OCI-LY7 (cell line): Measurements from ENCODE around the gene KRT80. TPM values are rescaled to one million over a fixed set of nuclear protein-coding genes. Genes with fewer than 3 reads are reported as not detected.

Source experiments
- BruUV-seq: library from RNA; stranded (reverse); fragments of 400-500 nt; replicated peaks from 2 replicates; lab custom pipeline; 2021; lab: Mats Ljungman, UMichigan
- CTCF ChIA-PET: fragments of 300-600 bp; sonication (Branson Sonifier 250); formaldehyde crosslinking; loops from one replicate; lab custom pipeline; 2022; ENCODE audit warnings: antibody characterized with exemption; ENCODE audit not compliant: unreplicated experiment; lab: Charles Lee
- POLR2A ChIA-PET: fragments of 300-600 bp; sonication (Branson Sonifier 250); formaldehyde crosslinking; loops from one replicate; lab custom pipeline; 2022; ENCODE audit warnings: antibody characterized with exemption; lab: Charles Lee
- DNase-seq: peaks from one replicate; pipeline ENCODE4 v3.0.0-alpha.2; 2015; ENCODE audit warnings: low spot score
- H2AFZ ChIP-seq: fragments of 200-600 bp; sonication (generic), shearing (Covaris generic); 2 replicates; pipeline ENCODE4 v1.6.1; 2014; ENCODE audit warnings: mild to moderate bottlenecking, antibody characterized with exemption, low read length, moderate library complexity
- H3K27ac ChIP-seq: fragments of 200-600 bp; sonication (generic); 2 replicates; pipeline ENCODE4 v1.5.1; 2014; ENCODE audit warnings: mixed run types, low read depth, mild to moderate bottlenecking, moderate library complexity, low read length, inconsistent platforms; ENCODE audit not compliant: poor library complexity, severe bottlenecking
- H3K36me3 ChIP-seq: fragments of 200-600 bp; sonication (generic); 2 replicates; pipeline ENCODE4 v1.6.1; 2014; ENCODE audit warnings: mild to moderate bottlenecking, antibody characterized with exemption, low read length, moderate library complexity, mixed read lengths; ENCODE audit not compliant: insufficient read depth
- H3K4me1 ChIP-seq: fragments of 200-600 bp; sonication (generic); 2 replicates; pipeline ENCODE4 v1.5.1; 2014; ENCODE audit warnings: mild to moderate bottlenecking, low read length; ENCODE audit not compliant: insufficient read depth, poor library complexity, severe bottlenecking
- H3K4me2 ChIP-seq: fragments of 200-600 bp; sonication (generic); 2 replicates; pipeline ENCODE4 v1.6.1; 2014; ENCODE audit warnings: mild to moderate bottlenecking, low read length
- H3K4me3 ChIP-seq: fragments of 200-600 bp; sonication (generic); 2 replicates; pipeline ENCODE4 v1.5.1; 2014; ENCODE audit warnings: mild to moderate bottlenecking, low read depth, low read length; ENCODE audit not compliant: poor library complexity, severe bottlenecking
- H3K79me2 ChIP-seq: fragments of 200-600 bp; sonication (generic); 2 replicates; pipeline ENCODE4 v1.6.1; 2016; ENCODE audit warnings: low read depth, mild to moderate bottlenecking, low read length, moderate library complexity, mixed read lengths; ENCODE audit not compliant: insufficient read depth
- H3K9me2 ChIP-seq: fragments of 200-600 bp; sonication (generic); 2 replicates; pipeline ENCODE4 v1.6.1; 2016; ENCODE audit warnings: mild to moderate bottlenecking, low read length, mixed read lengths; ENCODE audit not compliant: insufficient read depth
- H3K9me3 ChIP-seq: fragments of 200-600 bp; sonication (generic); 2 replicates; pipeline ENCODE4 v1.6.1; 2014; ENCODE audit warnings: mild to moderate bottlenecking, mixed run types, low read length, mixed read lengths
- H4K20me1 ChIP-seq: fragments of 200-600 bp; sonication (generic); 2 replicates; pipeline ENCODE4 v1.6.1; 2014; ENCODE audit warnings: mild to moderate bottlenecking, antibody characterized with exemption, low read length, moderate library complexity, mixed read lengths; ENCODE audit not compliant: insufficient read depth
- EZH2phosphoT487 ChIP-seq: fragments of 200-600 bp; sonication (generic); IDR thresholded peaks from 2 replicates; pipeline ENCODE4 v1.6.1; 2018; ENCODE audit warnings: low read depth, borderline replicate concordance, mild to moderate bottlenecking, mixed run types, antibody characterized with exemption, low read length, moderate library complexity, mixed read lengths
- intact Hi-C: fragments of 100-400 bp; cut with micrococcal nuclease; formaldehyde crosslinking; loops from one replicate; pipeline ENCODE4 v1.10.0; 2022; ENCODE audit not compliant: unreplicated experiment
- total RNA-seq, 2 experiments: library from RNA; depleted of rRNA in 1 of 2; stranded (reverse); fragments of >200 nt in 1 of 2; shearing (Covaris generic) in 1 of 2; gene quantifications; 2 replicates each; pipeline ENCODE4 v1.2.3, GENCODE V29; 2014 to 2022
- TF ChIP-seq, protein P1 (sequence below): fragments of 200-600 bp; sonication (generic); conservative IDR thresholded peaks from 2 replicates; pipeline ENCODE4 v1.5.1; 2014; ENCODE audit warnings: mild to moderate bottlenecking, antibody characterized with exemption, low read length, moderate library complexity, mixed read lengths

The KRT80 gene
- total RNA-seq, 2 experiments from 2014 or later, result not detected

DNA sequence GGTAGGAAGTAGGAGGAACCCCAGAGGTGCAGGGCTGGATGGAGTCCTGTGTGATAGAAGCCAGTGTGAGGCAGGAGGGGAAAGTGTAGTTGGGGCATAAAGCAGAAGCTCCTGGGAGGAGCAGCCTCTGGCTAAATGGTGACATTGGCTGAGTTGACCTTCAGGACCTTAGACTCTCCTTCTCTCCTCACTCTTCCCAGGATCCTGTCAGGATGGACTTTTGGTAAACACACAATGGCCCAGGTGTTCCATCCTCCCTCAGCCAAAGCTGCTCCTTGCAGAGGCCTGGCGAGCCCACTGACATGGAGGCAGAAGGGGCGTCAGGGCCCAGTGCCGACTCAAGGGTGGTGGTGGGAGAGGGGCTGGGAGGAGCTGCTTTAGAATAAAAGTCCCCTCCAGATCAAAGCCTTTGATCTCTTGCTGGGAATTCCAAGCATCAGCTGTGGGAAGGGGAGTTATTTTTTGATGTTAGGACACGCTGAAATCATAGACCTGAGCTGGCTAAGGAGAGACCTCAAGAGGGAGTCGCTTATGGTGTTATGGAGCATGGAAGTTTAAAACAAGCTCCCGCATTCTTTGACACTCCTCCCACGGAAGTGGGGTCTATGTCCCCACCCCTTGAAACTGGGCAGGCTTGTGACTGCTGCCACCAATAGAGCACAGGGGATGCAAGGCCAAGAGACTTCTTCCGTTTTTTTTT is 68.2 kb downstream of the KRT80 start:
- intact Hi-C loops, result no loop called here
- peaks cover 66% of the 10 kb centered on the region for H3K4me1 ChIP-seq
- H3K4me2 ChIP-seq, result peak overlapping the region; percentile 70
- H4K20me1 ChIP-seq, result no peaks in the 10 kb centered on the region
- H3K9me3 ChIP-seq, result no peaks in the 10 kb centered on the region
- TF ChIP-seq, protein P1, sequence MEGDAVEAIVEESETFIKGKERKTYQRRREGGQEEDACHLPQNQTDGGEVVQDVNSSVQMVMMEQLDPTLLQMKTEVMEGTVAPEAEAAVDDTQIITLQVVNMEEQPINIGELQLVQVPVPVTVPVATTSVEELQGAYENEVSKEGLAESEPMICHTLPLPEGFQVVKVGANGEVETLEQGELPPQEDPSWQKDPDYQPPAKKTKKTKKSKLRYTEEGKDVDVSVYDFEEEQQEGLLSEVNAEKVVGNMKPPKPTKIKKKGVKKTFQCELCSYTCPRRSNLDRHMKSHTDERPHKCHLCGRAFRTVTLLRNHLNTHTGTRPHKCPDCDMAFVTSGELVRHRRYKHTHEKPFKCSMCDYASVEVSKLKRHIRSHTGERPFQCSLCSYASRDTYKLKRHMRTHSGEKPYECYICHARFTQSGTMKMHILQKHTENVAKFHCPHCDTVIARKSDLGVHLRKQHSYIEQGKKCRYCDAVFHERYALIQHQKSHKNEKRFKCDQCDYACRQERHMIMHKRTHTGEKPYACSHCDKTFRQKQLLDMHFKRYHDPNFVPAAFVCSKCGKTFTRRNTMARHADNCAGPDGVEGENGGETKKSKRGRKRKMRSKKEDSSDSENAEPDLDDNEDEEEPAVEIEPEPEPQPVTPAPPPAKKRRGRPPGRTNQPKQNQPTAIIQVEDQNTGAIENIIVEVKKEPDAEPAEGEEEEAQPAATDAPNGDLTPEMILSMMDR, result no peak
- TF ChIP-seq EZH2phosphoT487, result no peak
- no peaks in the 10 kb centered on the region for H3K9me2 ChIP-seq
- POLR2A ChIA-PET, result interaction anchor here (0.6 to 2.0 kb wide), 15 partner anchors 31 to 1603 kb away, joined by 3 to 33 read pairs (median 4); no protein-coding TSS in a partner anchor
- CTCF ChIA-PET, result interaction anchor here (0.5 to 2.2 kb wide), 12 partner anchors 36 to 1359 kb away, joined by 3 to 27 read pairs (median 3); no protein-coding TSS in a partner anchor
- H3K4me3 ChIP-seq, result peak overlapping the region; percentile 36
- H3K27ac ChIP-seq, result peak overlapping the region; percentile 58
- no peaks in the 10 kb centered on the region for H3K36me3 ChIP-seq
- peak overlapping the region; percentile 71; the same call in 1 of the 2 replicates for H2AFZ ChIP-seq
- H3K79me2 ChIP-seq, result no peaks in the 10 kb centered on the region
- BruUV-seq, result no TSS peak
- peak; percentile 91 for DNase-seq

DNA sequence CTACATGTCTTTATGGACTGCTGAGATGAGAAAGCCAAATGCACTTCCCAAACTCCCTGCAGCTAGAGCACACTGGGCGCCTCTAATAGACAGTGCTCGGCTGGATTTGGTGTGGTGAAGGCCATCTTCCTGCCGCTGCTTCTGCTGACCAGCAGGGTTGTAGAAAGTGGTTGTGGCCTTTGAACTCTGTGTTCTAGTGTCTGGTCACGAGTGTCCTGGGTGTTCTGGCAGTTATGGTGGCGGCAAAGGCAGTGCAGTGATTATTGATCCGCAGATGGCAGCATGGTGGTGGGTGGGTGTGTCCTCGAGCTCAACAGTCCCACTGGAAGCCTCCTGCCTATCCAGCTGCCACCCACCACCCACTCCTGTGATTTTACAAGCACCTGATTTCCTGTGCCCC is 68.9 kb downstream of the KRT80 start:
- peak overlapping the region; percentile 58 for H3K27ac ChIP-seq
- CTCF ChIA-PET, result interaction anchor here (1.5 to 2.2 kb wide), 2 partner anchors 90 to 98 kb away, joined by 3 to 27 read pairs; no protein-coding TSS in a partner anchor
- H4K20me1 ChIP-seq, result no peaks in the 10 kb centered on the region
- no peaks in the 10 kb centered on the region for H3K9me3 ChIP-seq
- H3K4me3 ChIP-seq, result no peak overlapping the region
- H3K36me3 ChIP-seq, result no peaks in the 10 kb centered on the region
- H2AFZ ChIP-seq, result no peak overlapping the region; the same call in 1 of the 2 replicates
- H3K4me1 ChIP-seq, result peaks cover 68% of the 10 kb centered on the region
- H3K9me2 ChIP-seq, result no peaks in the 10 kb centered on the region
- POLR2A ChIA-PET, result interaction anchor here (0.6 to 2.0 kb wide), 6 partner anchors 35 to 237 kb away, joined by 3 to 33 read pairs (median 4); no protein-coding TSS in a partner anchor
- BruUV-seq, result no TSS peak
- H3K79me2 ChIP-seq, result no peaks in the 10 kb centered on the region; the same call in 1 of the 2 replicates
- no peak for DNase-seq
- no peak for TF ChIP-seq EZH2phosphoT487
- TF ChIP-seq, protein P1, result no peak
- intact Hi-C loops, result no loop called here
- peak overlapping the region; percentile 70 for H3K4me2 ChIP-seq

DNA sequence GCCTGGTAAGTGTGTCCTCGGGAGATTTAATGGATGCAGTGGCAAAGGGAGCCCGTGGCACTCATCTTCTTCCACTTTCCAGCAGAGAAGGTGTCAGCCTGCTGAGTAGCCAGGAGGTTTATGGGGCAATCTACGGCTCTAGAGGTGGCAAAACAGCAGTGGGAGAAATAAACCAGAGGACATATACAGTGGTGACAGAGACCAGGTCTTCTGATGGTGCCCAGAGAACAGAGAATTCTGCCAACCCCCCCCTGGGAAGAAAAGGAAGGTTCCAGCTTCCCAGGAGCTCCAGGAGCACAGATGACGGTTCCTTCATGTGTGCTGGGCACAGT is 69.3 kb downstream of the KRT80 start:
- peaks cover 4% of the 10 kb centered on the region; the same call in 1 of the 2 replicates for H3K79me2 ChIP-seq
- H3K36me3 ChIP-seq, result no peaks in the 10 kb centered on the region
- POLR2A ChIA-PET, result interaction anchor here (0.6 to 1.8 kb wide), 3 partner anchors 36 to 100 kb away, joined by 3 to 17 read pairs (median 3); no protein-coding TSS in a partner anchor
- no peaks in the 10 kb centered on the region for H3K9me3 ChIP-seq
- H2AFZ ChIP-seq, result peak overlapping the region; percentile 83
- CTCF ChIA-PET, result interaction anchor here (2.2 kb wide), 1 partner anchor 97 kb away, joined by 27 read pairs; no protein-coding TSS in a partner anchor
- no peak for DNase-seq
- H3K9me2 ChIP-seq, result no peaks in the 10 kb centered on the region
- BruUV-seq, result no TSS peak
- no peaks in the 10 kb centered on the region for H4K20me1 ChIP-seq
- peaks cover 68% of the 10 kb centered on the region for H3K4me1 ChIP-seq
- peak overlapping the region; percentile 70 for H3K4me2 ChIP-seq
- peak overlapping the region; percentile 41 for H3K27ac ChIP-seq
- TF ChIP-seq, protein P1, result no peak
- no peak for TF ChIP-seq EZH2phosphoT487
- H3K4me3 ChIP-seq, result peak overlapping the region; percentile 27
- intact Hi-C loops, result no loop called here
